Measurements from ENCODE around the gene SPAG7.
A peak's percentile ranks its signal among the peaks of the same experiment; 100 is the strongest.

The SPAG7 gene

GRCh38 chr17:4949321-4950074 is 18.1 kb downstream of the SPAG7 start:
- DNase-seq = peak; percentile 74 to 78

DNA sequence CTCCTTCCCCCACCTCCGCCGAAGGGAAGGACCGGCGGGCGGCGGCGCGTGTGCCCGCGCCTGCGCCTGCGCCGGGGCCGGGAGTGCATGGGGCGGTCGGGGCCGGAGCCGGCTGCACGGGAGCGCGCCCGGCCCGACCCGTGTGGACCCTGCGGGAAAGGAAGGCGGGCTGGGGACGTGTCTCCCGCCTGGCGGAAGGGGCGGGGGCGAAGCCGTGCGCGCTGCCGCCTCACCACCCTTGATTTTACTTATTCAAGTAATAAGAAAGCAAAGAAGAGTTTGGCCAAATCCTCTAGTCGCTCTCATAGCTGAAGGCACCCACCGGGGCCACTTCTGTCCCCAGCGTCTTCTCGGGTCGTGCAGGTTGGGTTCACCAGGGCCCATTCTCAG is 18.7 kb downstream of the SPAG7 start:
- DNase-seq = peak; percentile 66 to 73

GRCh38 chr17:4948166-4948930 is 19.3 kb downstream of the SPAG7 start, which contains the start of gene PFN1:
PFN1 (minus strand) TSS chr17:4948530; CDS start chr17:4948394, 136 bp downstream.
- DNase-seq = peak; percentile 87 to 88

GRCh38 chr17:4947411-4948165 is 20.0 kb downstream of the SPAG7 start:
- peak; percentile 63 to 68 for DNase-seq

GRCh38 chr17:4947010-4947410 is 20.6 kb downstream of the SPAG7 start:
- no peak for DNase-seq

DNA sequence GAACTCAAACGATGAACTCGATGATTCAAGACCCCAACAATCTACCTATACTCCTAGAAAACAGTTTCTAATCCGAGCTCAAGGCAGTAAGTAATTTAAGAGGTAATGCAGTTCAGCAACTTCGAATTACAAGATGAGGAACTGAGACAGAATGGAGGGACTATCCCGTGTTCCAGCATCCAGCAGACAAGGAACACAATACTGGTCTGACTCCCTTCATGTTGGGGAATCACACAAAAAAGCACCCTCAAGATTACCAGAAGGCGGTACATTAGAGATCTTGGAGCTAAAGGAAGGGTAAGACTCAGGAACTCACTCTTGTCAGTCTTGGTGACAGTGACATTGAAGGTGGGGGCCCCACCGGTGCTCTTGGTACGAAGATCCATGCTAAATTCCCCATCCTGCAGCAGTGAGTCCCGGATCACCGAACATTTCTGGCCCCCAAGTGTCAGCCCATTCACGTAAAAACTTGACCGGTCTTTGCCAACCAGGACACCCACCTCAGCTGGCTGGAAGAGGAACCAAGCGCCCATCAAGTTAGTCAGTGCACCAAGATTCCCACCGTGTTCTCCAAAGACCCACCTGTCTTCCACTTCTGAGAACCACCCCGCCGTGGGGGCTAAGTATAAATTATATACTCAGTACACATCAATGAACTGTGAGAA is 21.2 kb downstream of the SPAG7 start:
- no peak for DNase-seq

- DNase-seq = no peak
Measured at GRCh38 chr17:4945944-4946280, 21.7 kb downstream of the SPAG7 start.

DNA sequence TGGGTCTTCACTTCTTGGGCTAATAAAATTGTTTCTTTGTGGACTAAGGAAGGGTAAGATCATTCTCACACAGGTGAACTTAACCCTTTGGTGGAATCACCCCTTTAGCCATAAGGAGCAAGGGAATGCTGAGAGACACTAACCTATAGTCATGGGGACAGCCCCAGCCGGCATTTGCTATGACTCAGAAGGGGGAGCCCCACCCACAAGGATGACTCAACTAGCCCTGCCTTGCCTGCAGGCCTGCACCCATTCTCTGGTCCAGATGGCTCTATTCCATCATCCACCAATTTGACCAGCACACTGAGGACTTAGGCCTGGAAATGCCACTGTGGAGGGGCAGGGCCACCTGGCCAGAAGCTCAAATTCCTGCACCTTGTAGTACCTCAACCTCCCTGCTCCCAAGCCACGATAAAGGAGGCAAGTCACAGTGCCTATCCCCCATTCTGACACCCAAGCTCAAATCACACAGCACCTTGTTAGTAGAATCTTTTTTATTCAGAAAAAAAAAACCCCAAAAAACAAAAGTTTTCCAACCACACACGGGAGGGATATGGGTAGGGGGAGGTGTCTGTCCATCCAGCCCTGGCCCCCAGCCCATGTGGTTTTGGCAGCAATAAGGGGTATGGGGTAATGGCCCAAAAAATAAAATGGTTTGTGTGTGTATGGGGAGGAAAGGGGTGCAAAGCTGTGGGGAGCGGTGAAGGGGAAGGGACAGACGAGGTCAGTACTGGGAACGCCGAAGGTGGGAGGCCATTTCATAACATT is 22.3 kb downstream of the SPAG7 start:
- DNase-seq = peak; percentile 76 to 87

DNA sequence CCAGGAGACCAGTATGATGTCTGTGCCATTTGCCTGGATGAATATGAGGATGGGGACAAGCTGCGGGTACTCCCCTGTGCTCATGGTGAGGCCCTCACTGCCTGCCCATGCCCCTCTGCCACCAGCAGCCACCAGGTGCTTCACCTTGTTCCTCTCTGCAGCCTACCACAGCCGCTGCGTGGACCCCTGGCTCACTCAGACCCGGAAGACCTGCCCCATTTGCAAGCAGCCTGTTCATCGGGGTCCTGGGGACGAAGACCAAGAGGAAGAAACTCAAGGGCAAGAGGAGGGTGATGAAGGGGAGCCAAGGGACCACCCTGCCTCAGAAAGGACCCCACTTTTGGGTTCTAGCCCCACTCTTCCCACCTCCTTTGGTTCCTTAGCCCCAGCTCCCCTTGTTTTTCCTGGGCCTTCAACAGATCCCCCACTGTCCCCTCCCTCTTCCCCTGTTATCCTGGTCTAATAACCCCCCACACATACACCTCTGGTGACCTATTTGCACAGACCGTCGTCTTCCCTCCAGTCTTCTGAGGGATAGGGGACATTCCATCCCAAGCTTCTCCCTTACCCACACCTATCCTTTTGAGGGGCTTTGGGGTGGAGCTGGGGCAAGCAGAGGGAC is 23.0 kb downstream of the SPAG7 start:
- peak in 1 of 2 experiments; percentile 29 for DNase-seq

DNA sequence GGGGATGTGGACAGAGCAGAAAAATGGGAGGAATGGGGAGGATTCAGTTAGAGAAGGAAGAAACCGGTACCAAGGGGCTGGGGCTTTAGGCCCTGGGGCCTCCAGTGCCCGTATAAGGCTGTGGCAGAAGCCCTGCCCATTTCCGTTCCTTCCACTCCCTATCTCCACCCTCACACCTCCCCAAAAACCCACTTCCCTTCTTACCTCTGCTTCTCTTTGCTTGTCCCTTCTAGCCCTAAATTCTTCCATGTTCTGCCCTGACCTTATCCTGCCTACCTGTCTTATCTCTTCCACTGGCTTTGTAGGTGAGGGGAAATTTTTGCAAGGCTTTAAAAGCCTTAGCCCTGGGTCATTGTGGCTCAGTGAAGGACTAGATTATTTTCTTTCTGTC is 23.5 kb downstream of the SPAG7 start:
- peak; percentile 32 to 43 for DNase-seq

GRCh38 chr17:4942760-4943508 is 24.7 kb downstream of the SPAG7 start:
- no peak for DNase-seq

DNA sequence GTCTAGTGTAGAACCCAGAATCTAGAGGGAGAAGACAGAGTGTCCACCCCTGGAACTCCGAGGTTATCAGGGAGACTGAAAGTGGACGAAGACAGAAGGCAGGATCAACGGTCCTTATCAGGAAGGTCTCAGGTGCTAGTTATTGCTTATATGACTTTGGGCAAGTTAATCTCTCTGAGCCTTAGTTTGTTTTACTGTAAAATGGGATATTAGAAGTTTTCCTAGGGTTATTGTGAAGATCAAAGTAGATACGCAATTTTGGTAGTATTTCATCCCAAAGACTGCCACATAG is 26.4 kb downstream of the SPAG7 start:
- DNase-seq = no peak

GRCh38 chr17:4940555-4941318 is 26.9 kb downstream of the SPAG7 start:
- peak in 1 of 2 experiments; percentile 34 for DNase-seq

- DNase-seq = peak; percentile 88 to 96
Measured at GRCh38 chr17:4939796-4940554, 27.6 kb downstream of the SPAG7 start, which contains the start of the genes RNF167 and SLC25A11. RNF167 (plus strand) TSS chr17:4940268; CDS start chr17:4940910, 642 bp downstream. SLC25A11 (minus strand) TSS chr17:4940046; CDS start chr17:4939910, 136 bp downstream.

DNA sequence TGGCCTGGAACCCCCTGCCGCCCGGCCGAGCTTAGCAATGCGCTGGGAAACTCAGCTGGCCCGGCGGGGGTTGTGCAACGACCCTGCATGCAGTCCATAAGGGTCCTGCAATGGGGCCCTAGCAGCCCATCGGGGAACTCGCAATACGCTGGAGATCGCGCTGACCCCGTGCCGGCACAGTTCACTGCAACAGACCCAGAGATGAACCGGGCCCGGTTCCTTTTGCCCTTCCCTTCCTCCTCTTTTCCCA is 28.1 kb downstream of the SPAG7 start:
- DNase-seq = peak in 1 of 2 experiments; percentile 27

DNA sequence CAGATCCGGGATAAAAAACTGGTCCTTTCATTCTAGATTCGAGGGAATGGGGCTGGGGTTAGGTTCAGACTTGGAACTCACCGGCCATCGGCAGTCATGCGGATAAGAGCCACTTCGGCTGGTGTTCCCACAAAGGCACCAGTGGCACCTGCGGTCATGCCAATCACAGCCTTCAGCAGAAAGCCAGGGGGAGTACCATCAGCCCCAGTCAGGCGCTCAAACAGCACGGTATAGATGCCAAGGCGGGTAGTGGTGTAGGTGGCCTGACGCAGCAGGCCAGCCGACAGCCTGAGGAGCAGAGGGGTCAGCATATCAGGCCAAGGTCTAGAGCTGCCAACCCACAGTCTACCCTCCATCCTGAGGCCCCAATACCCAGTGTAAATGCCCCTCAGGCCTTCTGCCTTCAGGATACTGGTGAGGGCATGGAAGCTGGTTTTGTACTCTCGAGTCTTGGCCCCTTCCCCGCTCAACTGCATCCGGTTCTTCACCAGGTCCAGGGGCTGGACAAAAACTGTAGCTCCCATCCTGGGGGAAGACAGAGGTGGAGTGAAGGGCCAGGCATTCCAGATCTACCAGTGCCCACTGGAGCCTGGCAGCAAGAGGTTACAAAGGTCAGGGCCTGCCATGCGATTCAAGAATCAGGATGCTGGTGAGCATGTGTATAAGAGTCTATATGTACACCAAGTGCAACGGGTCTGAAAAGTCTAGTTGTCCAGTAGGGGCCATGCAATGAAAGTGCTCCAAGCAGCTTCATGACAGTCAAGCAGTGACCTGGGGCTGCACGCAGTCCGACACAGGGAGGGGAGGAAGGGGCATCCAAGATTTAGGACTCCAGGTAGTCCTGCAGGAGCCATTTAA is 28.7 kb downstream of the SPAG7 start:
- no peak for DNase-seq

GRCh38 chr17:4938069-4938491 is 29.5 kb downstream of the SPAG7 start:
- DNase-seq = no peak

DNA sequence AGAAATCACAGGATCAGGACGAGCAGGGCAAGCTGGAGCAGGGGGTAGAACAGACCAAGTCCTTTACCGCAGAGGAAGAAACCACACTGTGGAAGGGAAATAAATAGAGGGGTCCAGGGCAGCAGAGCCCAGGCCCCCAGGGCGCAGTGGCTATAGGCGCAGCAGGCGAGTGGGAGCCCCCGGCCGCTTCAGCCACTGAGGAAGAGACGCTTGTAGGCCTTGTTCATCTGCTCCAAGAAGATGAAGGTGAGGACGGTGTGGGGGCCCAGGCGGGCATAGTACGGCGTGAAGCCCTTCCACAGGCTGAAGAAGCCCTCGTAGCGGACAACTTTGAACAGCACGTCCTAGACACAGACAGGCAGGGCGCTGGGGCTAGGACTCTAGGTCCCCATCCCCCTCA is 30.1 kb downstream of the SPAG7 start:
- DNase-seq = no peak

GRCh38 chr17:4936436-4936835 is 31.2 kb downstream of the SPAG7 start:
- no peak for DNase-seq

All from stimulated activated CD4-positive, alpha-beta T cell treated with anti-CD3 and anti-CD28 coated beads, Interleukin-4, amount 100 ng/mL, for 4 hours (primary cell).